LHCN-M2 (cell line): ENCODE measurements around the gene PROX1. TPM values are rescaled to one million over a fixed set of nuclear protein-coding genes. Genes with fewer than 3 reads are reported as not detected.

Source experiments
- DNase-seq: peaks from one replicate; pipeline ENCODE4 v3.0.0-alpha.2; 2012; ENCODE audit warnings: low read depth
- total RNA-seq: library from RNA; depleted of rRNA; stranded (reverse); fragments of >200 nt; gene quantifications from 2 replicates; pipeline ENCODE4 v1.2.3, GENCODE V29; 2014

The PROX1 gene
- total RNA-seq, 1 experiment from 2014 or later, result 2.1 TPM

DNA sequence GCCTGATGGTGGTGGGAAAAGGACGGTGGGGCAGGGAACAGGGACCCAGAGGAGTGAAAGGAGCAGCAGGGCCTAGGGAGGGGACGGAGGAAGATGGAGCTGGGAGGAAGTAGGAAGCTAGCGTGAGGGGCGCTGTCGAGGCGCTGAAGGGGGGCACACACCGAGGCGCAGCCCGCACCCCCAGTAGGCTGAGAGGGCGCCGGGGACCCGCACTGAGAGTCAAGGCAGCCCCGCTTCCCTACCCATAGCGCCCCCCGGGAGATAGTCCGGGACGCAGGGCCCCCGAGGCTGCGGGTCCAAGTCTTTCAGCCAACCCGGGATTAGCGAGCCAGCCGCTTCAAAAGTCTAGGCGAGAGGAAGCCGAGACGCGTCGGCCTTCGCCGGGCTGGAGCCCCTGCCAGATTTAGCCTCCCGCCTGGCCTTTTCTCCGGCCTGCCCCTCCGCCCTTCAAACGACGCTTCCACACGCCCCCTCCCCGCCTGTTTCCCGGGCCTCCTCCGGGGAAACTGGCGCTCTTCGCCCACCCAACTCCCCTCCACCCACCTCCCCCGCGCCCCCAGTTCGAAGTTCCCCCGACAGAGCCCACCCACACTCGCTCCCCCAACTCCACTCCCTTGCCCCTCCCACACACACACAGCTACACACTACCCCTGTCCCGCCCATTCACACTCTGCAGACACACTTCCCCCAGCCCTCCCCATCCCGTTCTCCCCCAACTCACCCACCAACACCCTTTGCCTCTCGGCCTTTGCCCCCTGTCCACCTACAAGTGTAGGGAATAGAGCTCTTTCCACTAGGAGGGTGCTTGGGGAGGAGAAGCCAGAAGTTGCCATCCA, 7.8 kb upstream of the PROX1 start:
- no peak for DNase-seq

- DNase-seq, result no peak
Observed at GRCh38 chr1:213980906-213981305, 6.9 kb upstream of the PROX1 start.

- no peak for DNase-seq
Observed at GRCh38 chr1:213982289-213982671, 5.5 kb upstream of the PROX1 start.

DNA sequence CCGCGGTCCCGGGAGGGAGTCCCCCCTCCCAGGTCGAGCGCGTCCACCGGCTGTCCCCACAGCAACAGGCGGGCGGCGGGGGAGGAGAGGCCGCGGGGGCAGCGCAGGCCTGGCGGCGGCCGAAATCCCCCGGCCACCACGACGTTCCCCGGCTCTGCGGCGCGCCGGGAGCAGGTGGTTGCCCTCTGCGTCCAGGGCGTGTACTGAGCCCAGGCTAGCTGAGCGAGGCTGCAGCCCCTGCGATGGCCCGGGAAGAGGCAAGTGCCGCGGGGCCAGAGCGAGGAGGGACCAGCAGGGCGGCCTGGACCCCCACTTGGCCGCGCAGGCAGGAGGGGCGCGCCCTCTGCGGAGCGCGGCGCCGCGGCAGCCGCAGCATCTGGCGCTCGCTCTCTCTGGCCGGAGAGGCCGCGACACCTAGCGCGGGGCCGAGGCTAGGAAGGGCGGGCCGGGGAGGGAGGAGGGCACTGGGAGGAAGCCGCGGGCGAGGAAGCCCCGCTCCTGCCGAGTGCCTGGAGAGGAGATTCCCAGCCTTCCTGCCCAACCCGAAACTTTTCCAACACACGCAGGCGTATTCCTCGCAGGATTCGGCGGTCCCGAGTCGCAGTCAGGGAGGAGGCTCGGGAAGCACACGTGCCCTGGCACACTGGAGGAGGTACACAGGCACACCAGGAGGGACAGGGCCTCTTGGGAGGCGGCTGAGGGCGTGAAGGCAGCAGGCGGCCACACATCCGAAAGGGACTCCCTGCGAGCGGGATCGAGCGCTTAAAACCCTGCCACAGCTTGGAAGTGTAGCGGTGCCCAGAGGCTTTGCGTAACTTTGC, 4.9 kb upstream of the PROX1 start:
- DNase-seq, result no peak

GRCh38 chr1:213983493-213984386, 4.0 kb upstream of the PROX1 start:
- no peak for DNase-seq

GRCh38 chr1:213984387-213985208, 3.2 kb upstream of the PROX1 start:
- DNase-seq, result no peak

DNA sequence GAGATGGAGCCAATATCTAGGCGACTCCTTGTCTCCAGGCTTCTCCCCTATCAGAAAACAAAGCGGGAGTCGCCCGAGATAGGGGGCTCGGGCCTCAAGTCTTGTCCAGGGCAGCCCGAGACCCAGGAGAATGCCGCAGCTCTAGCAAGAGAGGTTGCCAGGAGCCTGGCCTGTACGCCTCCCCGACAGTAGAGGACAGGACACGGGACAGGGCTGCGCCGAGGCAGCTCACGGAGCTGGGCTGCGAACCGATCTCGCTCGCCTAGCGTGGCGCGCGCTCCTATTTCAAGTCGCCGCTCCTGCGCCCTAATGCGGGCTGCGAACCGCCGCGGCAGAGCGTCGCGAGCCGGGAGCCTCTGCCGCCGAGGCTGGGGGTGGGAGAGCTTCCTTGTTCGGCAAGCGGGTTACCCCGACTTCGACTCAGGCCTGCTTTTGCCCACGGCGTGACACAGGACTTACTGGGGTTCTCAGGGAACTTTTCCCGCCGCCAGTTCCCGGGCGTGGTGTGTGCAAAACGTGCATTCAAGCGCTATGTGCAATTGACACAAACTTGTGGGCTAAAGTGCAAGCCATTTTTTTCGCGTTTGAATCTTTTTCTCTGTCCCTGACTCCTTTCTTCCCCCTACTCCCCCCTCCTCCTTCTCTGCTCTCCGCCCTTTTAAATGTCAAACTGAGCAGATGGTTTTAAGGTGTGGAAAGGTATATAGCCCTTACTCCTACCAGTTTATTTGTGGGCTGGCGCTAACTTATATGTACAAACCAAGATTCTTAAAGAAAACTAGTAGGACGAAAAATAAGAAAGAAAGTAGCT, 2.4 kb upstream of the PROX1 start:
- no peak for DNase-seq

GRCh38 chr1:213986020-213986924, 1.5 kb upstream of the PROX1 start:
- DNase-seq, result no peak

DNA sequence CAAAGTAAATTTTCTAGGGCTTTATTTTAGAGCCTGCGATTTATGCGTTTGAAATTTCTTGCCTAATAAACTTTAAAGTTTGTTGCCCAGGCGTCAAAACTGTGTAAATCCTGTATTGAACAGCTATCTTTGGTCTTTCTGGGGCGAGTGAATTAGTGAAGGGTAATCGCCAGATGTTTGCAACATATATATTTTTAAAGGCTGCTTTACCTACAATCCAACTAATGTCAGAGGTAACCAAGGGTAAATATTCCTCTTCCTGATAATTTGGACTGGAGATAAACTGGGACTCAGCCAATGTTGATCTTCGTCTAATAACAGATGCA, 885 bp upstream of the PROX1 start:
- DNase-seq, result no peak

DNA sequence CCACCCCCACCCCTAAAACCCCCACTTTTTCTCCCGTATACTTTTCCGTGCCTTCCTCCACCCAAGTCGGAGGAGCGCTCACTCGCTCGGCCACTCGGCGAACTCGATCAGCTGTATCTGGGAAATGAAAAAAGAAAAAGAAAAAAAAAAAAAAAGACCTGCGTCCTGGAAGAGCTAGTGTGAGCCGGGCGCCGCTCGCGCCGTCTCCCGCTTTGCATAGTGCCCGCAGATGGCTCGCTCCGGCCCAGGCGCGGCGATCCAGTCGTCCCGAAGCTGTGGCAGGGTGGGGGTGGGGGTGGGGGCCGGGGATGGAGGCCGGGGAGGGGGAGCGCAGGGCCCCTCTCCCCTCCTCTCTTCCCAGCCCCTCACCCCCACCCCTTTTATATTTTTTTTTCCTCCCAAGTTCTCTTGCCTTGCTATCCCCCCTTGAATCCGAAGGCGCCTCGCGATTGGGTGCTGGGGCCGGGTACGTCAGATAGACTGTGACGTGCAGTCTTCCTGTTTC, 299 bp upstream of the PROX1 start:
- no peak for DNase-seq

DNA sequence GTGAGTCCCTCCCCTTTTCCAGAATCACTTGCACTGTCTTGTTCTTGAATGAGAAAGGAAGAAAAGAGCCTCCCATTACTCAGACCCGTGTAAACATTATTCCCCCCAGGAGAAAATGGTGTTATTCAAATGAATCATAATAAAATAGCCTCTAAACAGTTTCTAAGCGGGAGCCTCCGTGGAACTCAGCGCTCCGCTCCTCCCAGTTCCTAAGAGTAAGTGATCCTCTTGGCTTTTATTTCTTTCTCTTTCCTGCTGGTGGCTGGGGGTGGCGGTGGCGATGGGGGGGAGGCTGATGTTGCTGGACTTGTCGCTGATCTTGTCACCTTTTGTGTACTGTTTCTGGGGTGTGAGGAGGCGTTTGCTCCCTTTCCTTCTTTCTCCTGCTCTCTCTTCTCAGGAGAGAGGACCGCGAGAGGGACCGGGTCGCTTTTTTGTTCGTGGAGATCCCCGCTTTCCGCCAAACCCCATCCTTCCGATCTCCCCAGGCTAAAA, 781 bp downstream of the PROX1 start:
- no peak for DNase-seq

DNA sequence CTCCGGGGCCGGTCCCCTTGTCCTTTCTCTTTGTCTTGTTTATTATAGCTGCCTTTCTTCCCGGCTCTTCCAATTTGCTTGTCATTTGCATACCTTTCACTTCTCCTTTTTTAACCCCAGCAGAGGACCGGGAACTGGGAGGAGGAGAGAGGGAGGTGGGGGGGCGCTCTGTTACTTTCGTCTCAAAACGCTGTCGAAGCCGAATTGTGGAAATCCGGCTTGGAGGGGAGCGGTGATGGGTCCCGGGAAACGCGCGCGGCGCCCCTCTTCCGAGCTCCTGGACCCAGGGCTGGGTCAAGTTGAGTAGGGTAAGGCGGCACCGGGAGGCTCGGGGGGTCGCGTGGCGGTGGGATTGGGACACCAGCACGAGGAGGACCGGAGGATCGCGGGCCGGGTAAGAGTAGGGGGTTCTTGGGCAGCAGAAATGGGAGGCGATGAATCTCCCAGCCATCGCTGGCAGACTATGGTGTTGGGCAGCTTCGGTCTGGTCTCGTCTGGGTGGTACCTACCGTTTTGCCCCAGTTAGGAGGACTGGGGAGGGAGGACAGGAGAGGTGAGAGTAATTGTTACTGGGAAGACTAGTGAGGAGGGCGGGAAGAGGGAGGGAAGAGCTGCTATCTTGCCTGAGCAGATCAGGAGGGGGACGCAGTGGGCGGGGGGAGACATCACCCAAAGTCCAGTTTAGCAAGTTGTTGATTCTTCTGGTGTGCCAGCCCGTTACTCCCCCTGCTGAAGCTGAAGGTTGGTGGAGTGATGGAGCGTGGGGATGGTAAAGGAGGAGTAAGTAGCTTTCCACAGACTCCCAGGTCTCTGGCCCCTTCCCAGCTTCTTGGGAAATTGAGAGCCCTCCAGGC, 1.5 kb downstream of the PROX1 start:
- DNase-seq, result peak; percentile 9

DNA sequence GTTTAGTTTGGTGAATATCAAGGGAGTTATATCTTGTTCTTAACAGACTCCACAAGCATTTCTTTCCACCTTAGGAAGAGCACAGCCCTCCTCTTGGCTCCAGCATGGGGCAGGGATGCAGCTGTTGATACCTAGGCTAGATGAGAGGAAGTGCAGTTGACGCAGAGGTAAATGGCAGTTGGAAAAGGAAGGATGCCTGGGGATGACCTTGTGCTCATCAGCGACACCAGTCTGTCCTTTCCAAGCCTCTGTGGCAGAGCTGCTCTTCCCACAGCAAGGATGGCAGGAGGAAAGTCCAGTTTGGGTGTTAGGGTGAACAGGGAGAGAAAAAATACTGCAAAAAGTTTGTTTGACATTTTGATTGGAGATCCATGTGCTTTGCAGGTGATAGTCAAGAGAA, 6.2 kb downstream of the PROX1 start:
- DNase-seq, result no peak

- no peak for DNase-seq
Observed at GRCh38 chr1:213994888-213995287, 7.1 kb downstream of the PROX1 start.

DNA sequence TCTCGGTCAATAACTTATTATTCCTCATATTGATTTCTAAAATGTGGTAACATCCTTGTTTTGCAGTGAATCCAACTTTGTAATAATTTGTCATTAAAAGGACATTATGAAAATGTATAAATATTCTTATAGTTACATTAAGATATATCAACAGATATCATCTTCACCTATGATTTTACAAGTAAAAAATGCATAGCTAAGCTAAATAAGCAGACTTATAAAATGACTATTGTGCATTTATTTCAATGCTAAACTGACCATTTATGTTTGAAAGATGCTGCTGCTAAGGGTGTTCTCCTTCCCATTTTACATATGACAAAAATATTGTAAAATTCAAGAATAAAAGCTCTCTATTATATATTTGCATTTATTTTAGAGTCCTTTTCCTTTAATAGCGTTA, 7.8 kb downstream of the PROX1 start:
- no peak for DNase-seq

DNA sequence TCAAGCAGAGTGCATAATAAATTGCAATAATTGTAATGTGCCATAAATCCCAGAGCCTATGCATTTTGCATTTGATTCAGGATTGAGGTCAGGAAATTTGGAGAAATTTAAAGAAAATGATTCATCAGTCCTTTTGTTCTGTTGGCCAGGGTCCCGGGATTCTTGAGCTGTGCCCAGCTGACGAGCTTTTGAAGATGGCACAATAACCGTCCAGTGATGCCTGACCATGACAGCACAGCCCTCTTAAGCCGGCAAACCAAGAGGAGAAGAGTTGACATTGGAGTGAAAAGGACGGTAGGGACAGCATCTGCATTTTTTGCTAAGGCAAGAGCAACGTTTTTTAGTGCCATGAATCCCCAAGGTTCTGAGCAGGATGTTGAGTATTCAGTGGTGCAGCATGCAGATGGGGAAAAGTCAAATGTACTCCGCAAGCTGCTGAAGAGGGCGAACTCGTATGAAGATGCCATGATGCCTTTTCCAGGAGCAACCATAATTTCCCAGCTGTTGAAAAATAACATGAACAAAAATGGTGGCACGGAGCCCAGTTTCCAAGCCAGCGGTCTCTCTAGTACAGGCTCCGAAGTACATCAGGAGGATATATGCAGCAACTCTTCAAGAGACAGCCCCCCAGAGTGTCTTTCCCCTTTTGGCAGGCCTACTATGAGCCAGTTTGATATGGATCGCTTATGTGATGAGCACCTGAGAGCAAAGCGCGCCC, 8.7 kb downstream of the PROX1 start:
- peak; percentile 83 for DNase-seq
